Measurements from ENCODE around the gene ULK2. TPM values are rescaled to one million over a fixed set of nuclear protein-coding genes. Genes with fewer than 3 reads are reported as not detected.
A peak's percentile ranks its signal among the peaks of the same experiment; 100 is the strongest.

ULK2 gene
- total RNA-seq, 1 donor from 2014 or later, result 29.0 TPM

DNA sequence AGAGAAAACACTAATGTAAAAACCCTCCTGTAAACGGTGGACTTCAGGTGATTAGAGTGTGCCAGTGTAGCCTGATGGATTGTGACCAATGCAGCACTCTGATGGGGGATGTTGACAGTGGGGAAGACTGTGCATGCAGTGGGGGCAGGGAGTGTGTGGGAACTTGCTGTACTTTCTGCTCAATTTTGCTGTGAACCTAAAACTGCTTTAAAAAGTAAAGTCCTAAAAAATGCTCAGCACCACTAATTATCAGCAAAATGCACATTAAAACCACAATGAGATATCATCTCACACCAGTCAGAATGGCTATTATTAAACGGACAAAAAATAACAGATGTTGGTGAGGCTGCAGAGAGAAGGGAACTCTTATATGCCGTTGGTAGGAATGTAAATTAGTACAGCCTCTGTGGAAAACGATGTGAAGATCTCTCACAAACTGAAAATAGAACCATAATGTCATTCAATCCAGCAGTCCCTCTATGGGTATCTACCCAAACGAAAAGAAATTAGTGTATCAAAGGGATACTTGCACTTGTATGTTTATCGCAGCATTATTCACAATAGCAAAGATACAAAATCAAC, 9.7 kb upstream of the ULK2 start:
- Mint-ChIP-seq H3K4me1 (ENCODE audit: low read depth) (peaks cover 15% of the 10 kb centered on the region), H3K9me3 (ENCODE audit: low read depth) (no peaks in the 10 kb centered on the region), H3K36me3 (ENCODE audit: insufficient read depth) (no peaks in the 10 kb centered on the region), H3K4me3 (ENCODE audit: low read depth) (no peak overlapping the region), H3K27ac (peak overlapping the region; percentile 23), H3K27me3 (peaks cover 2% of the 10 kb centered on the region)
- no peak for DNase-seq (ENCODE audit: low spot score, unreplicated experiment)
- TF ChIP-seq, protein P1, sequence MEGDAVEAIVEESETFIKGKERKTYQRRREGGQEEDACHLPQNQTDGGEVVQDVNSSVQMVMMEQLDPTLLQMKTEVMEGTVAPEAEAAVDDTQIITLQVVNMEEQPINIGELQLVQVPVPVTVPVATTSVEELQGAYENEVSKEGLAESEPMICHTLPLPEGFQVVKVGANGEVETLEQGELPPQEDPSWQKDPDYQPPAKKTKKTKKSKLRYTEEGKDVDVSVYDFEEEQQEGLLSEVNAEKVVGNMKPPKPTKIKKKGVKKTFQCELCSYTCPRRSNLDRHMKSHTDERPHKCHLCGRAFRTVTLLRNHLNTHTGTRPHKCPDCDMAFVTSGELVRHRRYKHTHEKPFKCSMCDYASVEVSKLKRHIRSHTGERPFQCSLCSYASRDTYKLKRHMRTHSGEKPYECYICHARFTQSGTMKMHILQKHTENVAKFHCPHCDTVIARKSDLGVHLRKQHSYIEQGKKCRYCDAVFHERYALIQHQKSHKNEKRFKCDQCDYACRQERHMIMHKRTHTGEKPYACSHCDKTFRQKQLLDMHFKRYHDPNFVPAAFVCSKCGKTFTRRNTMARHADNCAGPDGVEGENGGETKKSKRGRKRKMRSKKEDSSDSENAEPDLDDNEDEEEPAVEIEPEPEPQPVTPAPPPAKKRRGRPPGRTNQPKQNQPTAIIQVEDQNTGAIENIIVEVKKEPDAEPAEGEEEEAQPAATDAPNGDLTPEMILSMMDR (IDR thresholded peaks at IDR 0.05; ENCODE audit: unreplicated experiment), result no peak

DNA sequence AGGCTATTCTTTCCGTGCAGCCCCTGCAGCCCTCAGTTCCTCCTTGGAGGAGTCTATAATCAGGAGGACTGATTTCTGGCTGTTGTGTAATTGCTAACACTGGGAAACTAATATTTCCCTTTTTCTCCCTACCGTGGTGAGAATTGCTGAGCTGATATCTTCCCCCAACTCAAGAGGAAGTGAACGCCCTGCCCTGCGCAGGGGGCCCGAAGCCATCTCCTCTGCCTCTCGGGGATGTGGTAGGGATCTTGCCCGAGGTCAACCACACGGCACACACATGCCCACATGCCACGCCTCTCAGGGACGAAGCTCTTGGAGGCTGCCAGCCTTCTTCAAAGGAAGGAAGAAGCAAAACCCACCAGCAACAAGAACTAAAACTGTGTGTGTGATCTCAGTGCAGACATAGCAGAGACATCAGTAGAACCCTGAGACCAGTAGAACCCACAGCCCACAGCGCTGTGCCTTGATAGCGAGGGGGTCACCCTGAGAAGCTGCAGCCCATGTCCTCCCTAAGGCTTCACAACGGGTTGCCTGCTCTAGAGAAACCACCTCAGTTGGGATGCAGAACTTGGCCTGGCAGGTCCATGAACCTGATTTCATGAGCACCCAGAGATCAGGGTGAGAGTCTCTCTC, 8.9 kb upstream of the ULK2 start:
- TF ChIP-seq, protein P1 (IDR thresholded peaks at IDR 0.05; ENCODE audit: unreplicated experiment), result no peak
- Mint-ChIP-seq H3K27ac (no peak overlapping the region), H3K27me3 (peaks cover 2% of the 10 kb centered on the region), H3K36me3 (ENCODE audit: insufficient read depth) (no peaks in the 10 kb centered on the region), H3K4me1 (ENCODE audit: low read depth) (peaks cover 15% of the 10 kb centered on the region), H3K9me3 (ENCODE audit: low read depth) (no peaks in the 10 kb centered on the region), H3K4me3 (ENCODE audit: low read depth) (no peak overlapping the region)
- no peak for DNase-seq (ENCODE audit: low spot score, unreplicated experiment)

DNA sequence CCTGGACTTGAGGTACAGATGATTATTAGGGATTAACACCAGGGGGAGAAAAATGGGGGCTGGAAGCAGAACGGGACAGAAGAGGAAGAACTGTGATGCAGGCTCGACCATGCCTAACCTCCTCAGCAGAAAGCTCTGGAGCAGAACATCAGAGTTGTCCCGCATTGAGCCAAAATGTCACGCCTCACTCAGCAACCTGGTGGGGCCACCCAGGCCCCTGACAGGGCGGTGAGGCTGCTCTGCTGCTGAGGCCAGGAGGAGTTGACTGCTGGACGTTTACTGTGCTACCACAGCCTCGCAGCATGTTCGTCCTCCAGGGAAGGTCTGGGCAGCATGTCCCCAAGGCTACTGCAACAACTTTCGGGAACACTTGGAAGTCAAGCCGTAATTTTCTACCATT, 6.5 kb upstream of the ULK2 start:
- no peak for DNase-seq (ENCODE audit: low spot score, unreplicated experiment)
- TF ChIP-seq, protein P1 (IDR thresholded peaks at IDR 0.05; ENCODE audit: unreplicated experiment), result no peak
- no peak overlapping the region for H3K27ac Mint-ChIP-seq
- peaks cover 16% of the 10 kb centered on the region for H3K4me1 Mint-ChIP-seq (ENCODE audit: low read depth)
- H3K4me3 Mint-ChIP-seq (ENCODE audit: low read depth), result no peak overlapping the region
- H3K9me3 Mint-ChIP-seq (ENCODE audit: low read depth), result no peaks in the 10 kb centered on the region
- H3K27me3 Mint-ChIP-seq, result no peaks in the 10 kb centered on the region
- H3K36me3 Mint-ChIP-seq (ENCODE audit: insufficient read depth), result no peaks in the 10 kb centered on the region

DNA sequence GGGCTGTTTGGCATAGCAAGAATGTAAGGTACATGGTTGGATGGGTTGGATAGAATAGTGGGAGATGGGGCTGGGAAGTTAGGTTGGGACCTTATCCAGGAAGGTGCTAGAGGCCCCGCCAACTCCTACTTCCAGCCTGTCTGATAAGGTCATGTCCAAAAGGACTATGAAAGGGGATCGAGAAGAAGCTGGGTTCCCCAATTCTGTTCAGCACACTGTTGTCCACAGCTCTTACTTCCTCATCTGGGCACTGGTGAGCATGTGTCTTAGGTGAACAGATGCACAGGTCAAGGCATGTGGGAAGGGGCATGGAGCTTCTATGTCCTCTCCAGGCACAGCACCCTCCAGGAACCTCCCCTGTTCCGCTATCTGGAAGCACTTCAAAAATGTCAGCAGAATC, 5.6 kb upstream of the ULK2 start:
- H3K27ac Mint-ChIP-seq, result no peak overlapping the region
- no peaks in the 10 kb centered on the region for H3K27me3 Mint-ChIP-seq
- no peak for DNase-seq (ENCODE audit: low spot score, unreplicated experiment)
- peaks cover 13% of the 10 kb centered on the region for H3K4me1 Mint-ChIP-seq (ENCODE audit: low read depth)
- TF ChIP-seq, protein P1 (IDR thresholded peaks at IDR 0.05; ENCODE audit: unreplicated experiment), result no peak
- H3K4me3 Mint-ChIP-seq (ENCODE audit: low read depth), result no peak overlapping the region
- no peaks in the 10 kb centered on the region for H3K9me3 Mint-ChIP-seq (ENCODE audit: low read depth)
- no peaks in the 10 kb centered on the region for H3K36me3 Mint-ChIP-seq (ENCODE audit: insufficient read depth)

DNA sequence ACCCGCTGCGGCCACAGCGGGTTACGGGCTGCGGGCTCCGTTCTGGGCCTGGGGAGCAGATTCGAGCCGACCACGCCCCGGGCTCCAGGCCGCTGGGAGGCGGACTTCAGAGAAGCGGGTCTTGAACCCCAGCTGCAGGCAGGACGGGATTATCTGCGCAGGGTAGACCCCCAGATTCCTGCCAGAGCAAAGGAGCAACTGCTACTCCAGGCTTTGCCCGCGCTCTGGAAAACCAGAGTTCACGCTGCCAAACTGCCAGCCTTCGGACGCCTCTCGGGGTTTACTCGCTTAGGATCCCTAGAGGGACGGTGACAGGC, 301 bp upstream of the ULK2 start:
- TF ChIP-seq, protein P1 (IDR thresholded peaks at IDR 0.05; ENCODE audit: unreplicated experiment), result no peak
- no peak for DNase-seq (ENCODE audit: low spot score, unreplicated experiment)
- peak overlapping the region; percentile 64 for H3K4me3 Mint-ChIP-seq (ENCODE audit: low read depth)
- H3K27ac Mint-ChIP-seq, result no peak overlapping the region
- no peaks in the 10 kb centered on the region for H3K27me3 Mint-ChIP-seq
- peaks cover 3% of the 10 kb centered on the region for H3K36me3 Mint-ChIP-seq (ENCODE audit: insufficient read depth)
- H3K4me1 Mint-ChIP-seq (ENCODE audit: low read depth), result peaks cover 5% of the 10 kb centered on the region
- H3K9me3 Mint-ChIP-seq (ENCODE audit: low read depth), result no peaks in the 10 kb centered on the region

Data from progenitor cell of endocrine pancreas (in vitro differentiated cells).